SU-DHL-6 (cell line): ENCODE data around the gene CMKLR1.

ENCODE experiments used
- H2AFZ ChIP-seq: fragments of 200-600 bp; sonication (generic); 2 replicates; pipeline ENCODE4 v1.6.1; 2014; ENCODE audit warnings: low read depth, mild to moderate bottlenecking, moderate library complexity, mixed read lengths, antibody characterized with exemption, low read length; ENCODE audit not compliant: severe bottlenecking
- H3F3A ChIP-seq: fragments of 200-600 bp; shearing (Covaris generic); 2 replicates; pipeline ENCODE4 v1.6.0; 2016; ENCODE audit warnings: antibody characterized with exemption, mild to moderate bottlenecking; ENCODE audit not compliant: insufficient read depth
- H3K27ac ChIP-seq: fragments of 200-600 bp; sonication (generic); 2 replicates; pipeline ENCODE4 v1.5.1; 2016; ENCODE audit warnings: low read depth, mild to moderate bottlenecking, low read length, moderate library complexity, mixed read lengths
- H3K27me3 ChIP-seq: fragments of 200-600 bp; sonication (generic), shearing (Covaris generic); 2 replicates; pipeline ENCODE4 v1.6.0; 2014; ENCODE audit warnings: mild to moderate bottlenecking, low read length
- H3K36me3 ChIP-seq: fragments of 200-600 bp; sonication (generic); 2 replicates; pipeline ENCODE4 v1.6.1; 2014; ENCODE audit warnings: mild to moderate bottlenecking, low read length, mixed read lengths
- H3K4me2 ChIP-seq: fragments of 300-600, 200-600 bp; shearing (Covaris generic), sonication (generic); 2 replicates; pipeline ENCODE4 v1.6.0; 2014; ENCODE audit warnings: low read length, low read depth, mild to moderate bottlenecking; ENCODE audit not compliant: poor library complexity, severe bottlenecking
- H3K4me3 ChIP-seq: fragments of 200-600 bp; sonication (generic); 2 replicates; pipeline ENCODE4 v1.5.1; 2014; ENCODE audit warnings: antibody characterized with exemption, low read length, mild to moderate bottlenecking, mixed read lengths; ENCODE audit not compliant: insufficient read depth, poor library complexity, severe bottlenecking
- H3K79me2 ChIP-seq: fragments of 200-600 bp; sonication (generic); 2 replicates; pipeline ENCODE4 v1.6.1; 2014; ENCODE audit warnings: mild to moderate bottlenecking, low read length, moderate library complexity; ENCODE audit not compliant: insufficient read depth
- H3K9ac ChIP-seq: fragments of 200-600 bp; sonication (generic); 2 replicates; pipeline ENCODE4 v1.7.0; 2014; ENCODE audit warnings: mild to moderate bottlenecking, low read length
- H3K9me2 ChIP-seq: fragments of 200-600 bp; sonication (generic); replicated peaks from 2 replicates; pipeline ENCODE4 v1.6.1; 2014; ENCODE audit warnings: low read length; ENCODE audit not compliant: insufficient read depth
- H3K9me3 ChIP-seq: fragments of 200-600 bp; sonication (generic); 2 replicates; pipeline ENCODE4 v1.6.1; 2014; ENCODE audit warnings: low read length, mixed read lengths; ENCODE audit not compliant: insufficient read depth
- H4K20me1 ChIP-seq: fragments of 200-600 bp; sonication (generic); 2 replicates; pipeline ENCODE4 v1.6.1; 2014; ENCODE audit warnings: low read depth, mild to moderate bottlenecking, antibody characterized with exemption, low read length, moderate library complexity, mixed read lengths
- CTCF ChIP-seq: fragments of 200-600 bp; sonication (generic); IDR thresholded peaks from one replicate; pipeline ENCODE4 v1.5.1; 2017; ENCODE audit warnings: antibody characterized with exemption, mild to moderate bottlenecking, low read length, moderate library complexity; ENCODE audit not compliant: insufficient read depth, poor library complexity, severe bottlenecking
- EZH2phosphoT487 ChIP-seq: fragments of 200-600 bp; sonication (generic), shearing (Covaris generic); conservative IDR thresholded peaks from 2 replicates; pipeline ENCODE4 v1.6.1; 2018; ENCODE audit warnings: mild to moderate bottlenecking, antibody characterized with exemption, low read length, moderate library complexity, mixed read lengths

The CMKLR1 gene

GRCh38 chr12:108310489-108310888 lies 28.6 kb downstream of the CMKLR1 start:
- H4K20me1 ChIP-seq, result no peaks in the 10 kb centered on the region
- TF ChIP-seq EZH2phosphoT487 (no peak), CTCF (no peak)
- no peaks in the 10 kb centered on the region for H3K27me3 ChIP-seq
- no peak overlapping the region for H3K4me2 ChIP-seq
- H3K9me2 ChIP-seq, result no peaks in the 10 kb centered on the region
- no peaks in the 10 kb centered on the region for H3K9me3 ChIP-seq
- H3K4me3 ChIP-seq, result no peak overlapping the region
- no peak overlapping the region for H2AFZ ChIP-seq
- no peaks in the 10 kb centered on the region for H3F3A ChIP-seq
- no peak overlapping the region for H3K27ac ChIP-seq
- no peaks in the 10 kb centered on the region for H3K79me2 ChIP-seq
- no peaks in the 10 kb centered on the region for H3K36me3 ChIP-seq
- no peak overlapping the region for H3K9ac ChIP-seq

- H3K27ac ChIP-seq, result no peak overlapping the region
- no peaks in the 10 kb centered on the region for H3K79me2 ChIP-seq
- H3K9ac ChIP-seq, result no peak overlapping the region
- no peaks in the 10 kb centered on the region for H3K27me3 ChIP-seq
- TF ChIP-seq EZH2phosphoT487, result no peak
- TF ChIP-seq CTCF, result no peak
- no peaks in the 10 kb centered on the region for H3K9me2 ChIP-seq
- no peak overlapping the region for H2AFZ ChIP-seq
- no peak overlapping the region for H3K4me3 ChIP-seq
- no peaks in the 10 kb centered on the region for H3K36me3 ChIP-seq
- H3F3A ChIP-seq, result no peaks in the 10 kb centered on the region
- H3K9me3 ChIP-seq, result no peaks in the 10 kb centered on the region
- no peak overlapping the region for H3K4me2 ChIP-seq
- no peaks in the 10 kb centered on the region for H4K20me1 ChIP-seq
These were observed 29.3 kb downstream of the CMKLR1 start for GRCh38 chr12:108309674-108310312.

GRCh38 chr12:108308395-108309085 lies 30.6 kb downstream of the CMKLR1 start:
- H3K9me3 ChIP-seq, result no peaks in the 10 kb centered on the region
- no peak overlapping the region for H3K27ac ChIP-seq
- H3K9ac ChIP-seq, result no peak overlapping the region
- H2AFZ ChIP-seq, result no peak overlapping the region
- TF ChIP-seq EZH2phosphoT487, result no peak
- no peak for TF ChIP-seq CTCF
- H3K4me3 ChIP-seq, result no peak overlapping the region
- no peaks in the 10 kb centered on the region for H4K20me1 ChIP-seq
- H3K9me2 ChIP-seq, result no peaks in the 10 kb centered on the region
- no peak overlapping the region for H3K4me2 ChIP-seq
- H3K27me3 ChIP-seq, result no peaks in the 10 kb centered on the region
- H3F3A ChIP-seq, result no peaks in the 10 kb centered on the region
- no peaks in the 10 kb centered on the region for H3K79me2 ChIP-seq
- no peaks in the 10 kb centered on the region for H3K36me3 ChIP-seq
